Neural progenitor cell (in vitro differentiated cells): Measurements from ENCODE around the gene FAM217A. TPM values are rescaled to one million over a fixed set of nuclear protein-coding genes. Genes with fewer than 3 reads are reported as not detected.

Source experiments
- DNase-seq: peaks from one replicate; pipeline ENCODE4 v3.0.0-alpha.2; 2016; ENCODE audit warnings: low spot score
- H2AFZ ChIP-seq: fragments of 200-600 bp; sonication (generic); replicated peaks from 2 replicates; pipeline ENCODE4 v1.6.1; 2016; ENCODE audit warnings: antibody characterized with exemption
- H3F3A ChIP-seq: fragments of 200-600 bp; sonication (generic); 2 replicates; pipeline ENCODE4 v1.6.1; 2016; ENCODE audit warnings: antibody characterized with exemption, low read depth
- H3K27ac ChIP-seq: fragments of 200-600 bp; sonication (generic); 2 replicates; pipeline ENCODE4 v1.5.1; 2016; ENCODE audit warnings: mild to moderate bottlenecking
- H3K27me3 ChIP-seq: fragments of 200-600 bp; sonication (generic); 2 replicates; pipeline ENCODE4 v1.6.1; 2016; ENCODE audit warnings: mild to moderate bottlenecking, moderate library complexity
- H3K36me3 ChIP-seq: fragments of 200-600 bp; sonication (generic); 2 replicates; pipeline ENCODE4 v1.5.1; 2016
- H3K4me1 ChIP-seq: fragments of 200-600 bp; sonication (generic); 2 replicates; pipeline ENCODE4 v1.6.1; 2016; ENCODE audit warnings: mixed run types
- H3K4me2 ChIP-seq: fragments of 200-600 bp; sonication (generic); 2 replicates; pipeline ENCODE4 v1.6.1; 2016
- H3K4me3 ChIP-seq: fragments of 200-600 bp; sonication (generic); 2 replicates; pipeline ENCODE4 v1.5.1; 2016
- H3K79me2 ChIP-seq: fragments of 200-600 bp; sonication (generic); 2 replicates; pipeline ENCODE4 v1.6.1; 2016; ENCODE audit warnings: low read depth
- H3K9ac ChIP-seq: fragments of 200-600 bp; sonication (generic); 2 replicates; pipeline ENCODE4 v1.6.1; 2016
- H3K9me3 ChIP-seq: fragments of 200-600 bp; sonication (generic); 2 replicates; pipeline ENCODE4 v1.5.1; 2016; ENCODE audit warnings: low read depth
- H4K20me1 ChIP-seq: fragments of 200-600 bp; sonication (generic); 2 replicates; pipeline ENCODE4 v1.6.1; 2016; ENCODE audit warnings: low read depth
- H3K27ac Mint-ChIP-seq: 3 replicates; pipeline ENCODE4 v1.8.0; 2021; ENCODE audit warnings: mixed read lengths
- H3K27me3 Mint-ChIP-seq: 2 replicates; pipeline ENCODE4 v1.8.0; 2022; ENCODE audit warnings: low read depth, mild to moderate bottlenecking, inconsistent platforms, moderate library complexity, mixed read lengths; ENCODE audit not compliant: insufficient read depth
- H3K36me3 Mint-ChIP-seq: 3 replicates; pipeline ENCODE4 v1.8.0; 2021; ENCODE audit warnings: mixed read lengths
- H3K4me1 Mint-ChIP-seq: 3 replicates; pipeline ENCODE4 v1.8.0; 2021; ENCODE audit warnings: mixed read lengths
- H3K4me3 Mint-ChIP-seq: 3 replicates; pipeline ENCODE4 v1.8.0; 2021; ENCODE audit warnings: mild to moderate bottlenecking, moderate library complexity, mixed read lengths
- H3K9me3 Mint-ChIP-seq: 3 replicates; pipeline ENCODE4 v1.8.0; 2020; ENCODE audit warnings: mixed read lengths
- CTCF ChIP-seq: fragments of 200-600 bp; sonication (generic); IDR thresholded peaks from 2 replicates; pipeline ENCODE4 v1.5.1; 2017; ENCODE audit warnings: antibody characterized with exemption, mild to moderate bottlenecking
- EZH2 ChIP-seq: fragments of 200-600 bp; sonication (generic); IDR thresholded peaks from 2 replicates; pipeline ENCODE4 v1.6.1; 2017; ENCODE audit warnings: antibody characterized with exemption, mild to moderate bottlenecking, moderate library complexity
- EZH2phosphoT487 ChIP-seq: fragments of 200-600 bp; sonication (generic); IDR thresholded peaks from 2 replicates; pipeline ENCODE4 v1.6.1; 2017; ENCODE audit warnings: antibody characterized with exemption
- total RNA-seq: library from RNA; depleted of rRNA; stranded (reverse); fragments of >200 nt; gene quantifications from 2 replicates; pipeline ENCODE4 v1.2.3, GENCODE V29; 2015; ENCODE audit warnings: low replicate concordance

Gene FAM217A
- total RNA-seq, 1 donor from 2014 or later, result not detected

GRCh38 chr6:4125500-4125899, 46.6 kb upstream of the FAM217A start:
- TF ChIP-seq EZH2phosphoT487 (no peak), CTCF (no peak), EZH2 (no peak)
- H3K27ac Mint-ChIP-seq, result no peak overlapping the region
- H3K4me2 ChIP-seq, result no peak overlapping the region

GRCh38 chr6:4124351-4124750, 45.4 kb upstream of the FAM217A start:
- H3K27ac ChIP-seq, result no peak overlapping the region
- Mint-ChIP-seq H3K27ac (no peak overlapping the region), H3K4me3 (no peak overlapping the region), H3K9me3 (no peaks in the 10 kb centered on the region), H3K36me3 (peaks cover 35% of the 10 kb centered on the region), H3K27me3 (no peaks in the 10 kb centered on the region), H3K4me1 (no peaks in the 10 kb centered on the region)
- H3K4me1 ChIP-seq, result no peaks in the 10 kb centered on the region
- no peaks in the 10 kb centered on the region for H4K20me1 ChIP-seq
- no peak overlapping the region for H2AFZ ChIP-seq
- no peaks in the 10 kb centered on the region for H3F3A ChIP-seq
- TF ChIP-seq EZH2phosphoT487 (no peak), CTCF (no peak), EZH2 (no peak)
- DNase-seq, result no peak
- H3K9ac ChIP-seq, result no peak overlapping the region
- no peak overlapping the region for H3K4me3 ChIP-seq
- H3K36me3 ChIP-seq, result peaks cover under 1% of the 10 kb centered on the region
- no peak overlapping the region for H3K4me2 ChIP-seq
- no peaks in the 10 kb centered on the region for H3K79me2 ChIP-seq
- H3K27me3 ChIP-seq, result no peaks in the 10 kb centered on the region
- no peaks in the 10 kb centered on the region for H3K9me3 ChIP-seq

More at GRCh38 chr6:4125500-4125899, 46.6 kb upstream of the FAM217A start:
- no peak for DNase-seq
- Histone ChIP-seq H4K20me1 (no peaks in the 10 kb centered on the region), H2AFZ (no peak overlapping the region), H3K36me3 (peaks cover 5% of the 10 kb centered on the region), H3K4me1 (no peaks in the 10 kb centered on the region), H3K9ac (no peak overlapping the region), H3K4me3 (no peak overlapping the region), H3K27ac (no peak overlapping the region), H3K79me2 (no peaks in the 10 kb centered on the region), H3K9me3 (no peaks in the 10 kb centered on the region), H3K27me3 (no peaks in the 10 kb centered on the region), H3F3A (no peaks in the 10 kb centered on the region)
- Mint-ChIP-seq H3K36me3 (peaks cover 42% of the 10 kb centered on the region), H3K9me3 (peaks cover 3% of the 10 kb centered on the region), H3K4me3 (no peak overlapping the region), H3K4me1 (no peaks in the 10 kb centered on the region), H3K27me3 (no peaks in the 10 kb centered on the region)

- Histone ChIP-seq H3K4me3 (no peak overlapping the region), H3K27me3 (no peaks in the 10 kb centered on the region), H3F3A (no peaks in the 10 kb centered on the region), H3K36me3 (no peaks in the 10 kb centered on the region), H4K20me1 (no peaks in the 10 kb centered on the region), H2AFZ (no peak overlapping the region), H3K4me1 (no peaks in the 10 kb centered on the region), H3K4me2 (no peak overlapping the region), H3K27ac (no peak overlapping the region), H3K79me2 (no peaks in the 10 kb centered on the region), H3K9ac (no peak overlapping the region), H3K9me3 (no peaks in the 10 kb centered on the region)
- DNase-seq, result no peak
- Mint-ChIP-seq H3K27ac (no peak overlapping the region), H3K36me3 (peaks cover 30% of the 10 kb centered on the region), H3K9me3 (peaks cover 6% of the 10 kb centered on the region), H3K4me1 (no peaks in the 10 kb centered on the region), H3K4me3 (no peak overlapping the region), H3K27me3 (no peaks in the 10 kb centered on the region)
- TF ChIP-seq EZH2phosphoT487 (no peak), EZH2 (no peak), CTCF (no peak)
Measured at GRCh38 chr6:4115741-4116140, 36.8 kb upstream of the FAM217A start.
